SKM-1 (cell line): ENCODE results near the gene MDP1.

Experiments
- DNase-seq: peaks from one replicate; lab custom pipeline; 2025; ENCODE audit not compliant: unreplicated experiment; lab: John Stamatoyannopoulos, UW

Gene MDP1

DNA sequence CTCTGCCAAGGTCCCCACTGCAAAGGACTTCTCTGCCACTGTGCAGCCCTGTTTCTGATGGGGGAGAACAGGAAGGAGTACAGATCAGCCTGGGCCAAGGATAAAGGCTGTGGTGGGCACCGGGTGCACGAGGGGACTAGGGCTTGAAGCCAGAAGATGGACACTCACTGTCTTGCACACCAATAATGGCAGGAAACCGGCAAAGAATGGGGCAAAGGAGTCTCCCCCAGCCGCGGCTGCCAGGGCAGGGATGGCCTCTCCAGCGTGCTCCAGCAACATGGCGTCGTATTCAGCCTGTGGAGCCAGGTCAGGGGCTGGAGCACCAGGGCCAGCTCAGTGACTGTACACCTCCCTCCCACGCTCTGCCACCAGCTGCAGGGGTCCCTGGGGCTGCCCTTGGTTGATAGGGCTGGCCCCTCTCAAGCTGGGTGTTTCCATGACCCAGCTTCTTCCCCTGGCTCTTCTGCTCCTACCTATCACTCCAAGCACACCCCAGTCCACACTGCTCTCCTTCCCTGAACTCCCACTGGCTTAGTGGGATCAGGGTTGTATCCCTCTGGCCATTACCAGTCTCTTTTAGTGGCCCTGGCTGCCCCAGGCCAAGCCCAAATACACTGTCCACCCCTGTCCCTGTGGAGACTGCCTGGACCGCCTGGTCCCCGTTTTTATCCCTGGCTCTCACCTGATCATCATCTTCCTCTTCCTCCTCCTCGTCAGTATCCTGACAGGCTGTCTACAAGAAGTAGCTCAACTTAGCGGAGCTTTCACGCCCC, 33.6 kb downstream of the MDP1 start:
- no peak for DNase-seq

DNA sequence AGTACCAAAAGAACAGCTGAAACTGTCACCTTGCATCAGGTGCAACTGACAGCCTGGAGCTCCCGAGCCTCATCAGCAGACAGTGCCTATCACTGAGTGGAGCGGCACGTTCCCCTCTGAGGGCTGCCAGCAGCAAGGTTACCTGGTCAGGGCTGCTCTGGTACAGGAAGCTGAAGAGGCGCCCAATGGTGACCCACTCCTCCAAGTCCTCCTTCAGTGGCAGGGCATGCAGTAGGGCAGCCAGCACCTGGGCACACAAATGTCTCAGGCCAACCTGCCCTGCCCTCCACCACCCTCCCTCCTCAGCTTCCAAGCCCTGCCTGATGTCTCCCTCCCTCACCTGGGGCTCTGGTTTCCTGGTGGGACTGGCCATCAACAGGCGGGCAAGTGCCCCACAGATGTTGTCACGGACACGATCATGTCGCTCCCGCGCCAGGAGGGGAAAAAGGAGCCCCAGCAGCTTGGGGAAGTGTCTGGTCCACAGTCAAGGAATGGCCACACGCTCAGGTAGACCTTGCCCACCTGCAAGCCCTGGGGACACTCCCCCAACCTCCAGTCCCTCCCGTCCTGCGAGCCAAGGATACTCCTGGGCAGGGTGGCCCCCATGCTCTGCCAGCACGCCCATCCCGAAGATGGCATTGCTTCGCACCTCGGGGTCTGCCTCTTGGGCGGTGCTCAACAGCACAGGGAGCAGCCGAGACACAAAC, 34.3 kb downstream of the MDP1 start:
- DNase-seq, result no peak

DNA sequence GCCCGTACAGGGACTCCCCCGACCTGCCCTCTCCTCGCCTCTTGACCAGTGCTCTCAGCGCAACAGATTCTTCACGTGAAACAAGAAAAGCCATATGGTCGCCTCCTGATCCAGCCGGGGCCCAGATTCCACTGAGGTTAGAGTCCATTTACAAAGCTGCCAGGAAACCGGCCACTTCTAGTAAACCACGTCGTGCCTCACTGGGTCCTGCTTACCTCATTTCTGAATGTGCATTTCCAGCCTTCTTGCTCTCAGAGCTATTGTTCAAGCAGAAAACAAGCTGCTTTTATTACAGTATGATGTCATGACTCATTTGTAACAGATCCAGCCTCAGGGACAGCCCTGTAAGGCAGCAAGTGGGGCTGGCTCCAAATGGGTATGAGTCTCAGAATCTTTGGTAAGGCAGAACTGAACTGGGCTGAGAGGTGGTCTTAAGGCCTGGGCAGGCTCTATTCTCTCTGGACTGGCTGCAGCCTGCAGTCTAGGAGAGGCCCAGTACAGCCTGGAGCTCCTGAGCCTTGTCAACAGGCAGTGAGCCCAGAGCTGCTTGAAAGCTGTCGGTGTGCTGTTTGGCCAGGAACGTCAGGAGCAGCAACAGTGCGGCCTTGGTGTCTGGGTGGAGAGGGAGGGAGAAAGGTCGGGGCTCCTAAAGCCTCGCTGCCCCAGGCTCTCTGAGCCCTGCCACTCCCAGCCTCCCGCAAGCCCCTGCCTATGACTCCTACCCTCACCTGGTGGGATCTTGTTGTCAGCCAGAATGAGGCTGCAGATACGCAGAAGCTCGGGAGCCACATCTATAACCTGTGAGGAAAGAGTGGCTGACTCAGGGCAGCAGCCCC, 35.7 kb downstream of the MDP1 start:
- no peak for DNase-seq

DNA sequence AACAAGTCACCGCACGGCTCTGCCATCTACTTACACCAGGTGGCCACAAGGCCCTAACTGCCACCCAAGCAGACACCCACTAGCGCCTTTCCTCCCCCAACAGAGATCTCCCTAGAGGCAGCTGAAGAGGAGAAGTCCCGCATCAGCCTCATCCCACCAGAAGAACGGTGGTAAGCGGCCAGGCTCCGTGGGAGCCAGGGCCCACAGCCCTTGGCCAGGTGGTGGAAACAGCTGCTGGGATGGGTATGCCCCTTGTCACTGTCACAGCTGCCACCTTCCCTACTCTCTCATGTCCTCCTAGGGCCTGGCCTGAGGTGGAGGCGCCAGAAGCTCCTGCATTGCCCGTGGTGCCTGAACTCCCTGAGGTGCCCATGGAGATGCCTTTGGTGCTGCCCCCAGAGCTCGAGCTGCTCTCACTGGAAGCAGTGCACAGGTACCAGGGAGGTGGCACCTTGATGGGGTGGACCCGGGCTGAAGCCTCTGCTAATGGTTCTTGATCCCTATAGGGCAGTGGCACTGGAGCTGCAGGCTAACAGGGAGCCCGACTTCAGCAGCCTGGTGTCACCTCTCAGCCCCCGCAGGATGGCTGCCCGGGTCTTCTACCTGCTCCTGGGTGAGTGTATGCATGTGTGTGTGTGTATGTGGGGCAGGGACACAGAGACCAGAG, 36.4 kb downstream of the MDP1 start:
- no peak for DNase-seq

DNA sequence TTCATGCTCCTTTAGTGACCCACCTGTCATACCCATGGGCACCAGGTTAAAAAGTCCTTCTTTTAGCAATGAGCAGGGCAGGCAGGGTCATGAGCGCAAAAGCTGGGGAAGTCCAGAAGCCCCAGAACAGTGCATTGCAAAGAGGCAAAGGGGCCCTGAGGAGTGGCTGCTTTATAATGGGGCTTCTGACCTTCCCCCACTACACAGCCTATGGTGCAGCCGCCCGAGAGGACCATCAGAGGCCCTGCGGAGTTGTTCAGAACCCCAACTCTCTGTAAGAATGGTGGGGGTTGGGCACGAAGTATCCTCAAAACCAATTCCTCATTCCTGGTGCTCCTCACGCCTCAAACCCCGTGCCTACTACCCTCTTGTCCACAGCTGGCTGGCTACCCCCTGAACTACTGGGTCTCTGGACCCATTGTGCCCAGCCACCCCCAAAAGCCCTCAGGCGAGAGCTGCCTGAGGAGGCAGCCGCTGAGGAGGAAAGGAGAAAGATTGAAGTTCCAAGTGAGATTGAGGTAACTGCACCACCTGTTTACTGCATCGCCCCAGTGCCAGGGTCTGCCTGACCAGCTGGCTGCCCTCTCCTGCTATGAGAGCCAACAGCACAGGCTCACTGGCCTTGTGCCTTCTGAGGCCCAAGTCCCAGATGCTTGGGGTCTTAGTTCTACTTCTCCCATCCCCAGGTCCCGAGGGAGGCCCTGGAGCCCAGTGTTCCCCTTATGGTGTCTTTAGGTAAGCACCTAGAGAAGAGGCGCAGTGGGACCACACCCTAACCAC, 37.3 kb downstream of the MDP1 start:
- DNase-seq, result no peak

DNA sequence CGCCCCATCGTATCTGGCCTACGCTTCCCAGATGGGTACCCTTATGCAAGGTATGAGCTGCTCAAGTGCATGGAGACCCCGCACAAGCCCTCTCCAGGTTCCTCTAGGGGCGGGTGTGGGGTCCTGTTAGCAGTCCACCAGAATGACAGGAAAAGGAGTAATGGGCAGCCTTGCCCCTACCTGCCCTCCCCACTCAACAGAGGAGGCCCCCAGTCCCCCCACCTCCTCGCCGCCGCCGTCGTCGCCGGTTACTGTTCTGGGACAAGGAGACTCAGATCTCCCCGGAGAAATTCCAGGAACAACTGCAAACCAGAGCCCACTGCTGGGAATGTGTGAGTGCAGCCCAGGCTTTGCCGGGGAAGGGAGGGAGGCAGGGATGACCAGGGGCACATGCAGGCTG, 38.0 kb downstream of the MDP1 start:
- no peak for DNase-seq

DNA sequence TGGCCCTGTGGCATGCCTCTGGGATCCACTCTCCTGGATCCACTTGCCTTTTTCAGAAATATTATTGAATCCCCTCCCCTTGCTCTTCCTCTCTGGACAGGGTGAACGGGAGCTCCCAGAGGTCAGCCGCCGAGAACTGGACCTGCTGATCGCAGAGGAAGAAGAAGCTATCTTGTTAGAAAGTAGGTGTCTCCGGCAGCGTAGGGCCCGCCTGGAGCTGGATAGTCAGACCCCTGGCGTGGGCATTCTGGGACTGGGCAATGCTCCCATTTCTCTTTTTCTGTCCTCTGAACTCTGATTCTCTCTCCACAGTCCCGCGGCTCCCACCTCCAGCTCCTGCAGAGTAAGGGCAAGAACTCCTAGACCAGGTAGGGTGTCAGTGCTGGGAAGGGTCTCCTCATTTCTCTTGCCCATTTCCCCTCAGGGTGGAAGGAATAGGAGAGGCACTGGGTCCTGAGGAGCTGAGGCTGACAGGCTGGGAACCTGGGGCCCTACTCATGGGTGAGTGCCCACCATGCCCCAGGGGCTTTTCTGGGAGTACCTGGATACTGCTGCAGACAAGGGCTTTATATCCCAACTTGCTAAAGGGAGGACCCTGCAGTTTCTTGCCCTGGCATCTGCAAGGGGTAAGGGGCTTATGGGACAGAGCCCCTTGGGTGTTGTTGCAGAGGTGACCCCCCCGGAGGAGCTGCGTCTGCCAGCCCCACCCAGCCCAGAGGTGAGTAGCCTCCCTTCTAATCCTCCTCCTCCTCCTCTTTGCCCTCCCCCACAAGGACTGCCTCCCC, 38.6 kb downstream of the MDP1 start:
- no peak for DNase-seq

DNA sequence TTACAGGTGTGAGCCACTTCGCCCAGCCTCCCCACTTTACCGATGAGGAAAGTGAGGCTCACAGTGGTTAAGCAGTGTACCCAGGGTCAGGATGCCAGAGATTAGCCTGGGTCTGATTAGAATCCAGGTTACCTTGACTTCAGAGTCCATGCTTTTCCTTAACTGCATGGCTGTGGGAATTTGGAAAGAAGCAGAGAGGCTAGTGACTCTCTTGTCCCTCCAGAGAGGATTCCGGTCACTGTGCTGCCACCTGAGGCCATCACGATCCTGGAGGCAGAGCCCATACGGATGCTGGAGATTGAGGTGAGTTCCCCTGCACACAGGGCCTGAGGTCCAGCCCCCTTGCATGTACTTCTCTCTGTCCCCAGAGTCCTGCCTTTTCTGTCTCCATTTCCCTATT, 39.3 kb downstream of the MDP1 start:
- no peak for DNase-seq

DNA sequence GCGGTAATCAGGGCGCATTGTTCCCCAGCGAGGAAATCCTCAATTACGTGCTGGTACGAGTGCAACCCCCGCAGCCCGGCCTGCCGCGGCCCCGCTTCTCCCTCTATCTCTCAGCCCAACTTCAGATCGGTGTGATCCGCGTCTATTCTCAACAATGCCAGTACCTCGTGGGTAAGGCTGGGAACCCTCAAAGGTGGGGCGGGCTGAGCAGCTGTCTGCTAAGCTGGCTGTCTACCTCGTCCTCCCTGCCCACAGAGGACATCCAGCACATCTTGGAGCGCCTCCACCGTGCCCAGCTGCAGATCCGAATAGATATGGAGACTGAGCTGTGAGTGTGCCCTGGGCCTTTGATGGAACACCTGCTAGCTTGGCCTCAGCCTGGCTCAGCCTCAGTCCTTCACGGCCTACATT, 43.0 kb downstream of the MDP1 start:
- no peak for DNase-seq

DNA sequence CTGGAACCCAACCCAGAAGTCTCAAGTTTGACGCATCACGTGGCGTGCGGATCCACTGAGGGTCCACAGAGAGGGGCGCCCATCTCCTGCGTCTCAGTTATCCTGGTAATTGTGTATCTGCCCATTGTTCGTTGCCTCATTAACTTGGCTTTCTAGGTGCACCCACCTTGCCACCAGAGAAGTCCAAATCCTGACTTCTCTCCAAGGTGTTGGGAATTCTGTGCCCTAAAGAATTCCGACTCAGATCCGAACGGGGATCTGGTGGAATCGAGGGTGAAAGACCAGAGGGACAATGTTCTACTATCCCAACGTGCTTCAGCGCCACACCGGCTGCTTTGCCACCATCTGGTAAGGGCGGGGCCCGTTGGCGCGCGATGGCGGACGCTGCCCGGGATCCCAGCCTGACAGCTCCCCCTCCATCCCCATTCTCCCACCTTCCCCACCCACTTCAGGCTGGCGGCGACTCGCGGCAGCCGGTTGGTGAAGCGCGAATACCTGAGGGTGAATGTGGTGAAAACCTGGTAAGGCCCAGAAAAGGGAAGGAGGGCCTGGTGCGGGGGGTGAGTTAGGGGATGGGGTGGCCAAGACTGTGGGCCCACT, 43.5 kb downstream of the MDP1 start:
- DNase-seq, result no peak

DNA sequence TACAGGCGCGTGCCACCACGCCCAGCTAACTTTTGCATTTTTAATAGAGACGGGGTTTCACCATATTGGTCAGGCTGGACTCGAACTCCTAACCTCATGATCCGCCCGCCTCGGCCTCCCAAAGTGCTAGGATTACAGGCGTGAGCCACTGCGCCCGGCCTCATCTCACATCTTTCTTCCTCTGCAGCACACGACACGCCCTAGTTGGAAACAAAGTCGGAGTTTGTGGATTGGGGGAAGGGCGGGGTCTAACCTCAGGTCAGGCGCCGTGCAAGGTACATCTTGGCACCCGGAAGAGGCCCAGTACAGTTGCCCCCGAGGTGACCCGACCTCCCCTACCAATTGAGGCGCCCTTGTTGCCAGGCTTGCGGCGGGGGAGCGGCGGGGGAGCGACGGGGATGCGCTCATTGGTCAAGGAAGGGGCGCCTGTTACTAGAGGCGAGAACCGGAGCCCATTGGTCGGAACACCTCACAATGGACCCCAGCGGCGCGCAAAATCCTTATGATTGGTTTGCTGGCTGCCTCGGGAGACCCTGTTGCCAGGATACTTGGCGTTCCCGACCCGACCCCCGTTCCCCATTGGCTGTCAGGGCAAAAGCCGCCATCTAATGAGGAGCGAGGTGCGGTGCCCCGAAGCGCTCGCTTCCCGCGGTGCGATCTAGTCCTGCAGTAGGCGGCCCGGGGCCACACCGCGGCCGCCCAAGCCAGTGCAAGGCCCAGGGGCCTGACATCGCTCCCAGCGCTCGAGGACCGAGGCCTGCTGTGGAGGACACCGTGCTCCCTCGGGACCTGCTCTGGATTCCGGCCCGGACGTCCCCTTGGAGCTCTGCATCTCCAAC, 44.2 kb downstream of the MDP1 start, which contains the start of gene REC8:
TSS of gene REC8 (plus strand) at position 659 of the 839 bp plus-strand sequence. CDS start 473 bp downstream, outside the sequence.
- no peak for DNase-seq

DNA sequence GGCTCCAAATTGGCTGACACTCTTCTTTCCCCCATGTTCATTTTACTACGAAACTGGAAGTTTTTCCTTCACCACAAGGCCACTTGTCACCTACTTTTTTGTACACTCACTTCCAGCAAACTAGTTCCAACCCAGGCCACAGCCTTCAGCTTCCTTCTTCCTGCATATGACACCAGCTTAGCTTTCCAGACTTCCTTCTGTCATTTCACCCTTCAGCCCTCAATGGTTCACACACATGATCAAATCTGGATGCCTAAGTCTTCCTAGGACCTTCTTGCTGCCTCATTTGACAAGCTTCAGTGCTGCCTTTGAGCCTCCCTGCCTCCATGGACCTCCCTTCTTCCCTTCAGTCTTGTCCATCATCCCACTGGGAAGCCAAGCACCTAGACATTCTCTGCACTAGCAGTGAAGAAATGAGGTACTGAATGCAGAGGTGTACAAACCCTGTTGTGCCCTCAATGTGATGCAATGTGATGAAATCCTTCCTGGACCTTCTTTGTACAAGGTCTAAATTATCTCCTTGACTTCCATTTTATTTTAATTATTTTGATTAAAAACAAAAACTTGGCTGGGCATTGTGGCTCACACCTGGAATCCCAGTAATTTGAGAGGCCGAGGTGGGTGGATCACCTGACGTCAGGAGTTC, 48.3 kb downstream of the MDP1 start:
- no peak for DNase-seq

DNA sequence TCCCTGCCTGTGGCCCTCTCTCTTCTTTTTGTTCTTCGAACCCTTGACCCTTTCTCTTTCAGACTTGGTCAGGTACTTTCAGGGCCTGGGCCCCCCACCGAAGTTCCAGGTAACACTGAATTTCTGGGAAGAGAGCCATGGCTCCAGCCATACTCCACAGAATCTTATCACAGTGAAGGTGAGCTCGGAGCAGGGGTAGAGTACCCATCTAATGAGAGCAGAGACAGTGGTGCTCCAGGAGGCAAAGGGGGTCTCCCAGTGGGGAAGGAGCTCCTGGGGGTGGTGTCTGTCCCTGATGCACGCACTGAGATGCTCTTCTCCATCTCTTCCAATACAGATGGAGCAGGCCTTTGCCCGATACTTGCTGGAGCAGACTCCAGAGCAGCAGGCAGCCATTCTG, 50.1 kb downstream of the MDP1 start:
- no peak for DNase-seq

DNA sequence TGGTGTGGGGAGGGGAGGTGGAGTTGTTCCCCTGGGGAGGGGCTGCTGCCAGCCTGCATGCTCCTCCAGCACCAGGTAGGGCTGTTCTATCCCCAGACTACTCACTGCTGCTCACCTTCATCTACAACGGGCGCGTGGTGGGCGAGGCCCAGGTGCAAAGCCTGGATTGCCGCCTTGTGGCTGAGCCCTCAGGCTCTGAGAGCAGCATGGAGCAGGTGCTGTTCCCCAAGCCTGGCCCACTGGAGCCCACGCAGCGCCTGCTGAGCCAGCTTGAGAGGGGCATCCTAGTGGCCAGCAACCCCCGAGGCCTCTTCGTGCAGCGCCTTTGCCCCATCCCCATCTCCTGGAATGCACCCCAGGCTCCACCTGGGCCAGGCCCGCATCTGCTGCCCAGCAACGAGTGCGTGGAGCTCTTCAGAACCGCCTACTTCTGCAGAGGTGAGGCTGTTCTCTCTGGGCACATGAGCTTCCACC, 51.3 kb downstream of the MDP1 start:
- no peak for DNase-seq
